ENCODE results near the gene SCTR. TPM values are rescaled to one million over a fixed set of nuclear protein-coding genes. Genes with fewer than 3 reads are reported as not detected.

SCTR gene
- total RNA-seq, 2 experiments from 2014 or later: not detected

- Mint-ChIP-seq H3K4me1 (ENCODE audit: low read depth) (no peaks in the 10 kb centered on the region), H3K36me3 (ENCODE audit: low read depth) (no peaks in the 10 kb centered on the region), H3K27me3 (no peaks in the 10 kb centered on the region), H3K27ac (no peak overlapping the region), H3K4me3 (no peak overlapping the region), H3K9me3 (no peaks in the 10 kb centered on the region)
- ChIA-PET POLR2A (no interaction called here), CTCF (interaction anchor here (1.0 to 1.2 kb wide), 2 partner anchors 12 to 37 kb away, joined by 4 to 5 read pairs; no protein-coding TSS in a partner anchor)
- no peak for DNase-seq
- ATAC-seq: no peak
- TF ChIP-seq CTCF (IDR thresholded peaks at IDR 0.05): no peak
- intact Hi-C loops (cut with micrococcal nuclease): no loop called here
Observed at GRCh38 chr2:119439574-119440500, 84.4 kb downstream of the SCTR start.

- H3K9me3 Mint-ChIP-seq: no peaks in the 10 kb centered on the region
- POLR2A ChIA-PET: no interaction called here
- CTCF ChIA-PET: no interaction called here
- intact Hi-C loops (cut with micrococcal nuclease): no loop called here
- no peaks in the 10 kb centered on the region for H3K36me3 Mint-ChIP-seq (ENCODE audit: low read depth)
- DNase-seq (no peak), ATAC-seq (no peak)
- H3K27ac Mint-ChIP-seq: no peak overlapping the region
- TF ChIP-seq CTCF (IDR thresholded peaks at IDR 0.05): no peak
- no peaks in the 10 kb centered on the region for H3K27me3 Mint-ChIP-seq
- no peaks in the 10 kb centered on the region for H3K4me1 Mint-ChIP-seq (ENCODE audit: low read depth)
- no peak overlapping the region for H3K4me3 Mint-ChIP-seq
Observed at GRCh38 chr2:119438726-119439284, 85.5 kb downstream of the SCTR start.

- ChIA-PET POLR2A (no interaction called here), CTCF (no interaction called here)
- Mint-ChIP-seq H3K4me1 (ENCODE audit: low read depth) (no peaks in the 10 kb centered on the region), H3K27me3 (peaks cover 3% of the 10 kb centered on the region), H3K9me3 (no peaks in the 10 kb centered on the region), H3K27ac (no peak overlapping the region), H3K4me3 (no peak overlapping the region), H3K36me3 (ENCODE audit: low read depth) (no peaks in the 10 kb centered on the region)
- ATAC-seq (no peak), DNase-seq (no peak)
- intact Hi-C loops (cut with micrococcal nuclease): no loop called here
- no peak for TF ChIP-seq CTCF (IDR thresholded peaks at IDR 0.05)
Observed at GRCh38 chr2:119438128-119438656, 86.1 kb downstream of the SCTR start.

GRCh38 chr2:119436993-119437772 is 87.1 kb downstream of the SCTR start:
- TF ChIP-seq CTCF (IDR thresholded peaks at IDR 0.05): no peak
- peaks cover under 1% of the 10 kb centered on the region for H3K4me1 Mint-ChIP-seq (ENCODE audit: low read depth)
- ATAC-seq (no peak), DNase-seq (no peak)
- intact Hi-C loops (cut with micrococcal nuclease): no loop called here
- H3K4me3 Mint-ChIP-seq: no peak overlapping the region
- peaks cover 13% of the 10 kb centered on the region for H3K27me3 Mint-ChIP-seq
- CTCF ChIA-PET: no interaction called here
- POLR2A ChIA-PET: no interaction called here
- no peaks in the 10 kb centered on the region for H3K9me3 Mint-ChIP-seq
- no peak overlapping the region for H3K27ac Mint-ChIP-seq
- no peaks in the 10 kb centered on the region for H3K36me3 Mint-ChIP-seq (ENCODE audit: low read depth)

Measured in activated CD8-positive, alpha-beta T cell treated with anti-CD3 and anti-CD28 coated beads for 36 hours (primary cell).